22Rv1 (cell line): ENCODE results near the gene GRAP2.

Experiments used
- CTCF ChIP-seq: fragments of 450-650 bp; IDR thresholded peaks from 2 replicates; pipeline ENCODE4 v1.5.1; 2017; ENCODE audit warnings: mild to moderate bottlenecking
- ZFX ChIP-seq: fragments of 450-650 bp; IDR thresholded peaks from 2 replicates; pipeline ENCODE4 v1.6.1; 2017; ENCODE audit warnings: antibody characterized with exemption, borderline replicate concordance

DNA sequence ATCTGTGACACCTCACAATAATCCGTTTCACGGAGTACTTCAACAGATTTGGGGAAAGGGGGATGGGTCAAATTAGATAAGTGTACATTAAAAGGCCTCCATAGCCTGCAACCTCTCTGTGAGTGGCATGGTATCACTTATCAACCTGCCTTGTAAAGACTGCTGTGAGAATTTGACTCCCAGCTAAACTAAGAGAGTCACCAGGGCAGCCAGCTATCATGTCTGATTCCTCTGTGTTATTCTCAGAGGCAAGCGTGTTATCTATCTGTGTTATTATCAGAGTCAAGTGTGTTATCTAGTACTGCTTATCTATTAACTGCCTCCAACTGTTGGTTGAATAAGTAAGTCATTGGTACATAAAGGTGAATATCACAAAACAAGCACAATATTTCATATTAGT, 89.8 kb downstream of the GRAP2 start:
- TF ChIP-seq CTCF (no peak), ZFX (no peak)
